Dendritic cell treated with granulocyte-macrophage colony-stimulating factor and Interleukin-4, amounts not matched to agents 40 ng/mL and 50 ng/mL, for 4 days (primary cell): ENCODE results near the gene TFF1.

Experiments
- H3K27ac Mint-ChIP-seq: one replicate; pipeline ENCODE4 v1.8.0; 2022; ENCODE audit warnings: mild to moderate bottlenecking, mixed read lengths
- H3K27me3 Mint-ChIP-seq: one replicate; pipeline ENCODE4 v1.8.0; 2022; ENCODE audit warnings: mild to moderate bottlenecking, mixed read lengths
- H3K36me3 Mint-ChIP-seq: one replicate; pipeline ENCODE4 v1.8.0; 2022; ENCODE audit warnings: low read depth, mixed read lengths
- H3K4me1 Mint-ChIP-seq: one replicate; pipeline ENCODE4 v1.8.0; 2022; ENCODE audit warnings: low read depth, mixed read lengths
- H3K4me3 Mint-ChIP-seq: one replicate; pipeline ENCODE4 v1.8.0; 2022; ENCODE audit warnings: mild to moderate bottlenecking, moderate library complexity, mixed read lengths
- H3K9me3 Mint-ChIP-seq: one replicate; pipeline ENCODE4 v1.8.0; 2022; ENCODE audit warnings: mixed read lengths
- intact Hi-C: fragments of 100-400 bp; cut with micrococcal nuclease; formaldehyde crosslinking; loops from one replicate; pipeline ENCODE4 v1.15.0; 2022

TFF1 gene

DNA sequence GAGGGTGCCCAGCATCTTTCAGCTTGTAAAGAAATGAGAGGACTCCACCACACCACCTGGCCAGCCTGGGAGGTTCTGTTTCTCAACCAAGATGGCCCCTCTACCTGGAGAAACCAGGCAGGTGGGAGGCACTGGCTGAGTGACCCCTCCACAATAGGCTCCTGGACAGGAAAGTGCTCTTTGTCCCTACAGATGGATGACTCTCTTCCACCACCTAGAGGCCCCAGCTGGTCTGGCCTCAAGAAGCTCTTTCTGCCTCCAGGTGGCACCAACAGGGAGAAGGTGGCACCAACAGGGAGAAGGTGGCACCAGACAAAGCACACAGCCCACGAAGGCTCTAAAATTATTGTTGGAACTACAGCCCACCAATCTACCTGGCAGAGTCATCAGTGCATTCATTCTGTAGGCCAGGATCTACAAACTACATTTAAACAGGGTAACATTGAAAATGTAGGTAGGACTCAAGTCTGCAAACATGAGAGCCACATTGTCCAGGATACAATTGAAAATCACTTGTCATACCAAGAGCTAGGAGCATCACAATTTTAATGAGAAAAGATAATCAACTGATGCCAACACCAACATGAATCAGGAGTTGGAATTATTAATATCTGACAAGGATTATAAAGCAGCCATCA, 15.1 kb upstream of the TFF1 start:
- Mint-ChIP-seq H3K4me3 (no peak overlapping the region), H3K4me1 (peaks cover 21% of the 10 kb centered on the region), H3K36me3 (no peaks in the 10 kb centered on the region), H3K27me3 (peaks cover 5% of the 10 kb centered on the region), H3K9me3 (peaks cover 22% of the 10 kb centered on the region), H3K27ac (no peak overlapping the region)
- intact Hi-C loops = no loop called here

DNA sequence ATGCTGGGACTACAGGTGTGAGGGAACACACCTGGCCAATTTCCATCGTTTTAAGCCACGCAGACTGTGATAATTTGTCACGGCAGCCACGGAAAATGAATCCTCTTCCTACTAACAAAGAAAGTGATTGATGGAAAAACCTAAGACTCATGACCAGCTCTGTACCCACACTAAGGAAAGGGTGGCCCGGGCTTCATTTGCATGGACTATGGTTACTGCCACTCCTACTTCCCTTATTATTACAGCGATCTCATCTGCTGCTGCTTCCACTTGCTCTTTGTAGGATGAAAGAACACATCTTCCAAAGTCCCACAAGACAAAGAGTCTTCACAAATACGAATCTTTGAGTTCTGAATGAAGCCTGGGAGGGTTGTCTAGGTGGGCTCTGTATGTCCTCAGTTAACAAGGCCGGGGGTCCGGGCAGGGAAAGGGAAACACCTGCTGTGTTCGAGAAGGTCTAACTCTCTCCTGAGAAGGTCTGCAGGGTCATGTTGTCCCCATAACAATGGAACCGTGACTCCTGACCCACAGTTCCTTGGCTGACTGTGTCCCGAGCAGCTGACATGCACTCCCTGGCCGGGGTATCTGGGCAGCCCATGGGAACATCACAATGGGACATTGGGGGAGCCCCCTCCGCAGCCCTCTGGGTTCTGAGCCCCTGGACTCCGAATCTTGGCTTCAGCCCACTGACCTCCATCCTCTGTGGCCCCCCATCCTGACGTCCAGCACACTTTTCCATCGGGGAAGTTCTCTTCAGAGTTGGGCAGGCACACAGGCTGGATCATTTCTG, 13.3 kb upstream of the TFF1 start:
- H3K4me1 Mint-ChIP-seq = peaks cover 8% of the 10 kb centered on the region
- no peak overlapping the region for H3K27ac Mint-ChIP-seq
- H3K27me3 Mint-ChIP-seq = peaks cover 10% of the 10 kb centered on the region
- H3K4me3 Mint-ChIP-seq = no peak overlapping the region
- intact Hi-C loops = no loop called here
- peaks cover 14% of the 10 kb centered on the region for H3K9me3 Mint-ChIP-seq
- H3K36me3 Mint-ChIP-seq = no peaks in the 10 kb centered on the region

DNA sequence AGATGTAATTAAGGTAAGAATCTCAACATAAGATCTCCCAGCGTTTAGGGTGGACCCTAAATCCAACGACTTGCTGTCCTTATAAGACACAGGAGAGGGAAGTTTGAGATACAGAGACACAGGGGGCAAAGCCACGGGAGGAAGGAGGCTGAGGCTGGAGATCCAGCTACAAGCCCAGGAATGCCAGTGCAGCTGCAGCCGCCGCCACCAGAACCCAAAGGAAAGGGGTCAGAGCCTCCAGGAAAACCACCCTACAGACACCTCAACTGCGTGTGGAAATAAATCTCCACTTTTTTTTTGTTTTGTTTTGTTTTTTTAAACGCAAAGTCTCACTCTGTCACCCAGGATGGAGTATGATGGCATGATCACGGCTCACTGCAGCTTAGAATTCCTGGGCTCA, 12.1 kb upstream of the TFF1 start:
- Mint-ChIP-seq H3K4me3 (no peak overlapping the region), H3K36me3 (no peaks in the 10 kb centered on the region), H3K27me3 (peaks cover 10% of the 10 kb centered on the region), H3K4me1 (peaks cover 8% of the 10 kb centered on the region), H3K27ac (no peak overlapping the region), H3K9me3 (peaks cover 14% of the 10 kb centered on the region)
- intact Hi-C loops = no loop called here

DNA sequence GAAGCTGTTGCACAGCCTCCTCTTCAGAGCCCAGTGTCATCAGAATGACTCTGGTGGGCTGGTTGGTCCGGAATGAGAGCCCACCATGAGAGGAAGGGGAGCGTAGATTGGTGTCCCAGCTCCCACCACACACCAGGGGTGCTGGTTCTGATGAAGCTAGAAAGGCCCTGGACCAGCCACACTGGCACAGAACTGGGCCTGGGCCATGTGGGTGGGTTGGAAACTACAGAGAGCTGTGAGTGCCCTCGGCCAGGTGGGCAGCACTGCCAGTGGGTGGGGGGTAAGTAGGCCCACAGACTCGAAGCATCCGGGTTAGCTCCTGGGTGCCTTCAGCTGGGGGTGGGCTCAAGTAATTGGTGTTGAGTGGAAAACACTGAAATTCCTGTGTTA, 11.6 kb upstream of the TFF1 start:
- intact Hi-C loops = no loop called here
- peaks cover 7% of the 10 kb centered on the region for H3K4me1 Mint-ChIP-seq
- H3K4me3 Mint-ChIP-seq = no peak overlapping the region
- H3K27me3 Mint-ChIP-seq = peaks cover 10% of the 10 kb centered on the region
- H3K36me3 Mint-ChIP-seq = no peaks in the 10 kb centered on the region
- H3K9me3 Mint-ChIP-seq = peaks cover 14% of the 10 kb centered on the region
- no peak overlapping the region for H3K27ac Mint-ChIP-seq

DNA sequence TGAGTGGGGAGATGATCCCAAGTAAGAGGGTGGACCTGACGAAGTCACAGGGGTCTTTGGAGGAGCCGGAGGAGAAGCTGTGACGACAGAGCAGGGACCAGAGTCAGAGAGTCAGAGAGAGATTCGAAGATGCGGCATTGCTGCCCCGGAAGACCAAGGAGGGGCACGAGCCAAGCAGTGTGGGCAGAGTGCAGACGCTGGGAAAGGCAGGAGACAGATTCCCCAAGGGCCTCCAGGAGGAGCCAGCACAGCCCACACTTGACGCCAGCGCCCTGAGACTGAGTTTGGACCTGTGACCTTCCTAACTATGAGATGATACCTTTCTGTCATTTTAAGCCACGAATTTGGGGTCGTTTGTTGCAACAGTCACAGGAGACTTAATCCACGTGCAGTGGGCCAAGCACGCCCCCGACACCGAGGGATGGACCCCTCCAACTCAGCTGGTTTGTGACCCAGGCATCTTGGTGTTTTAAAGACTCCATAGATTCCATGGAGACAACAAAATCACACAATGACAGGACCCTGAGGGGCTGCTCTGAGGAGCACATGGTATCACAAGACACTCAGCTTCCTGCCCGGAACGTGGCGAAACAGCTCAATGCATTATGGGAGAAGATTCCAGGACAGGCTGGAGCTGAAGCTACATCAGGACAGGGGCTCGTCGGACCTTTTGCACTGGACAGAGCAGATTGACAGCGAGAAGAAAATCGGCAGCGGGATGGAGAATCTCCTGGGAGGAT, 11.0 kb upstream of the TFF1 start:
- Mint-ChIP-seq H3K9me3 (peaks cover 10% of the 10 kb centered on the region), H3K4me3 (no peak overlapping the region), H3K4me1 (peaks cover 2% of the 10 kb centered on the region), H3K27ac (no peak overlapping the region), H3K36me3 (no peaks in the 10 kb centered on the region), H3K27me3 (peaks cover 8% of the 10 kb centered on the region)
- intact Hi-C loops = no loop called here

DNA sequence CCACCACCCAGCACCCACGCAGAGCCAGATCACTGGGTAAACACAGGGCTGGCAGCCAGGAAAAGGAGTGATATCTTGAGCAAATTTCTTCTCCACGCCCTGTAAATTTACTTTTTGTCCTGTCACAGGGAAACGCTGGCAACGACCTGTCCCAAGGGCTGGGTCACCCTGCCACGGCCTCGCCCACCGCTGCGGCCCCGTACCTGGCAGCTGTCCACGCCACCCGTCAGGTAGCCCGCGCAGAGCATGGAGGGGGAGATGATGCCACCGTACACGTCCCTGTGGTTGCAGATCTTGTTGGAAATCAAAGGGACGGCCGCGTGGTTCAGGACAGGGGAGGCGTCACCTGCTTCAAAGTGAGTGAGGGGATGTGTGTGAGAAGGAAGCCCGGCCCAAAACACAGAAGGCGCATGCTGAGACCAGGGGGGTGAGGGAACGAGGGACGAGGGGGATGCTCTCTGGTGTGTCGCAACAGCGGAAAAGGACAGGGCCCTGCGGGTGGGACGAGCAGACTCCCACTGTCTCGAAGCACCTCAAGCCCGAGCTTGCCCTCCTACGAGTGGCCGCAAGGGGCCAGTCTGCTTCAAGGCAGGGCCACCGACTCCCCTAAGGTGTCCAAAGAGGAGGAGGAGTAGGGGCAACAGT, 10.1 kb upstream of the TFF1 start:
- Mint-ChIP-seq H3K4me3 (no peak overlapping the region), H3K9me3 (peaks cover under 1% of the 10 kb centered on the region), H3K27me3 (peaks cover 5% of the 10 kb centered on the region), H3K27ac (no peak overlapping the region), H3K4me1 (no peaks in the 10 kb centered on the region), H3K36me3 (no peaks in the 10 kb centered on the region)
- intact Hi-C loops = no loop called here

DNA sequence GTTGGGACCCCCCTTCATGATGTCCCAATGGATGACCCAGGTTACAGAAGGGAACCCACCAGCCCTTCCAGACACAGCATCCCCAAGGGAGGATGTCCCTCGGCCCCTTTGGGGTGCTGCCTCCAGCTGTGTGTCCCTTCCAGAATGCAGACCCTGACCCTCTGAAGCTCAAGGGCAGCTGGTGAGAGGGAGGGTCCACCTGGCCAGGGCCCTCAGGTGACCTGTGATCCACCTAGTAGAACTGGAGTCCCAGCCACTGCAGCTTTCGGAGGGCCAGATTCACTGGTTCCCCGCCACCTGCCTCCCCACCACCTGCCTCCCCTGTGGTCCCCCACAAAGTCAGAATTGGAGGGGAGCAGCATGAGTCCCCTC, 9.6 kb upstream of the TFF1 start:
- H3K9me3 Mint-ChIP-seq = no peaks in the 10 kb centered on the region
- peaks cover 8% of the 10 kb centered on the region for H3K27me3 Mint-ChIP-seq
- H3K27ac Mint-ChIP-seq = no peak overlapping the region
- no peaks in the 10 kb centered on the region for H3K4me1 Mint-ChIP-seq
- H3K36me3 Mint-ChIP-seq = no peaks in the 10 kb centered on the region
- no peak overlapping the region for H3K4me3 Mint-ChIP-seq
- intact Hi-C loops = no loop called here

DNA sequence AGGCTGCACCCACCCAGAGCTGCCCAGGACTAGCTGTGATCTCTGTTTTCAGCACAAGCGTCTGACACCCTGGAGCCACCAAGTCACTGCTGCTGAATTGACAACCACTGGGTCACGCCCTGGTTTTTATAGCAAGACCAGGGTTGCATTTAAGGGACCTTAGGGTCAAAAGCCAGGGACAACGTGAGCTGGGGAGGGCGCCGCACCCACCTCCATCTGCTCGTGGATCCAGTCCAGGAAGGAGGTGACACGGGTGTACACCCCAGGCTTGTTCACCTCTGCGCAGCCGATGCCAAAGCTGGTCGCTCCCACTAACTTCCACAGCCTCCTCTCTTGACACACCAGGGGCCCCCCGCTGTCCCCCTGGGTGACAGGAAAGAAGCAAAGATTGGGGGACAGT, 9.2 kb upstream of the TFF1 start:
- H3K4me1 Mint-ChIP-seq = no peaks in the 10 kb centered on the region

DNA sequence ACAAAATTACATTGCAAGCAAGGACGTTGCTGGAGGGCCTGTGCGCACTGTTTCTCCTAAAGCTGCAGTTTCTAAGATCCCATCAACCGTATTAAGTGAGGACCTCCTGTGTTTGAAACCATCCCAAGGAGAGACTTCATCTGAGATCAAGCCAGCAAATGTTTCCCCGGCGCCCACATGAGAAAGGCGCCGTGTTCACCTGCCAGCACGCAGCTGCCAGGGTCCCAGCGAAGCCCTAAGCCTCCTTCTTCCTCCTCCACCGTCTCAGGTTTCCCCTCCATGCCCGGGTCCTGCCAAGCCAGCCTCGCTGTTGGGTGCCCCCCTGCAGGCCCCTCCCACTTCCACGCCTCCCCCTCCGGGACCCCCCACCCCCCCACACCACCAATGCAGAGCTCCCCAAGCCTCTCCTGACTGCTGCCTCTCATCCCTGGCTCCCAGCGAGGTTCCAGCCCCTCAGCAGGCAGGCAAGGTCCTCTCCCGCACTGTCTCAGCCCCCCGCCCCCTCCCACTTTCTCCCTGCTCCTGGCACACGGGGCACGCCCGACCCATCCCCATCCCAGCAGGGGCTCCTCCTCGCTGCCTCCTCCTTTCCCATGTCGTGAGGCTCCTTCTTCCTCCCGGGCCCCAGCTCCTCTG, 8.6 kb upstream of the TFF1 start:
- Mint-ChIP-seq H3K36me3 (no peaks in the 10 kb centered on the region), H3K9me3 (no peaks in the 10 kb centered on the region), H3K27ac (no peak overlapping the region), H3K27me3 (peaks cover 11% of the 10 kb centered on the region), H3K4me1 (no peaks in the 10 kb centered on the region), H3K4me3 (no peak overlapping the region)
- intact Hi-C loops = no loop called here

More for the DNA sequence above, 9.2 kb upstream of the TFF1 start:
- H3K27ac Mint-ChIP-seq = no peak overlapping the region
- H3K36me3 Mint-ChIP-seq = no peaks in the 10 kb centered on the region
- intact Hi-C loops = no loop called here
- no peak overlapping the region for H3K4me3 Mint-ChIP-seq
- no peaks in the 10 kb centered on the region for H3K9me3 Mint-ChIP-seq
- peaks cover 10% of the 10 kb centered on the region for H3K27me3 Mint-ChIP-seq

DNA sequence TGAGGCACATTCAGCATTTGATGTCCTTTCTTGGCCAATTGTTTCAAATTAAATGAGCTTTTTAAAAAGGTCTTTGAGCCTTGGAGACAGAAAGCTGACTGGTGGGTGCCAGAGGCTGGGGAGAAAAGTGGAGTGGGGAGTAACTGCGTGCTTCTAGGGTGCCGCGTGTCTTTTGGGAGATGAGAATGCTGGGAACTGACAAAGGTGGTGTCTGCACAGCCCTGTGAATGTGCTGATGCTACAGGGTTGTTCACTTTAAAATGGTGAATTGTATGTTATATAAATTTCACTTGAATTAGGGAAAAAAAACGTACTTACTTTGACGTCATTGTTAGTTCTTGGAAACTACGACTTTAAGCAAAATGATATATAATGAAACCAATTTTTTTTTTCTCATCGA, 8.1 kb upstream of the TFF1 start:
- no peaks in the 10 kb centered on the region for H3K4me1 Mint-ChIP-seq
- H3K4me3 Mint-ChIP-seq = no peak overlapping the region
- H3K27ac Mint-ChIP-seq = no peak overlapping the region
- H3K9me3 Mint-ChIP-seq = no peaks in the 10 kb centered on the region
- peaks cover 11% of the 10 kb centered on the region for H3K27me3 Mint-ChIP-seq
- intact Hi-C loops = no loop called here
- H3K36me3 Mint-ChIP-seq = no peaks in the 10 kb centered on the region

DNA sequence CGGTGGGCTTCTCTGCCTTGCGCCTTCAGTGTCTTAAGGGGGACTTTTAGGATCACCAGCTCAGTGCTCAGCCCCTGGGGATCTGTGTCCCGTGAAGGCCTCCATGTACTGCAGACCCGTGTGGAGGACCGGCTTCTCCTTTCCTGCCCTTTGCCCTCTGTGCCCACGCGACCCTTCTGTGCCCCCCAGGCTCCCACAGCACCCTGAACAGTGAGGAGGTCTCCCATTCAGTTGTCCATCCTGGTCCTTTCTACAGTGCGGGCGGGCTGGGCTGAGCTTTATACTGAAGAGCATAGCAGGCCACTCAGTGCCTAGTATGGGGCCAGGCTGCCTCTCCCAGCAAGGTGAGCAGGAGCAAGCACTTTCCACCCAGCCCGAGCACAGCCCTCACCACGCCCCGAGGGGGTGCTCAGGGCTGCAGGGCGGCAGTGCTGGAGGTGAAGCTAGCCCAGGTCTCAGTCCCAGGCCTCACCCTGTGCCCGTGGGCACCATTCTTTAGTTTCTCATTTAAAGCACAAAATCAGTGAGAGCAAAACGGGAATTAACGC, 7.6 kb upstream of the TFF1 start:
- Mint-ChIP-seq H3K9me3 (no peaks in the 10 kb centered on the region), H3K27ac (no peak overlapping the region), H3K36me3 (no peaks in the 10 kb centered on the region), H3K4me1 (no peaks in the 10 kb centered on the region), H3K4me3 (no peak overlapping the region), H3K27me3 (peaks cover 11% of the 10 kb centered on the region)
- intact Hi-C loops = no loop called here

DNA sequence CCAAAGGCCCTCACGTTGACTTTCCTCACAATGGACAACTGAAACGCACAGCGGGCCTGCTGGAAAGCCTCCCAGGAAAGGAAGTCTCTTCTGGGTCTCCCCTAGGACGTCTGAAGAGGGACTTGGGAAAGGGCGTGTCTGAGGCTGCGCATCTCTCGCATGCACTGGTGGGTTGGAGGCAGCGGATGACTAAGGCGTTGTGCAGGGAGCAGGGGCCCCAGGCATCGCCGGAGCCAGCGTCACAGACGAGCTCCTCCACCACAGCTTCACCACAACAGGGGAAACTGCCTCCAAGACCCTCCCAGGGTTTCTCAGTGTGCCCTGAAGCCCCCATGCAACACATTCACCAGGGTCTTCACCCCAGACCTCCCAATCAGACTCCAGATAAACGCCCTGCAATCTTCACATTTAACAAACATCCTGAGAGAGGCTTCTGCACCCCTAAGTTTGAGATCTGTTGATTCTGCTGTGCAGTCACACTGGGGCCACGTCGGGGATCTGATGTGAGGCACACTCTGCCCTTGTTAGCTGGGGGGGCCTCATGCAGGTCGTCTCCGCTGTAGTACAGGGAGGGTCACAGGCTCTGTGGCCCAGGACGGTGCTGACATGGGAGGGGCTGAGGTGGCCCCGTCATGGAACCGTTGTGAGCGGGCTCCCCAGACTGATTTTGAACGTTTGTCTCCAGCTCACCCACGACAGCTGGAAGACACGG, 7.0 kb upstream of the TFF1 start:
- Mint-ChIP-seq H3K4me3 (no peak overlapping the region), H3K27ac (no peak overlapping the region), H3K4me1 (no peaks in the 10 kb centered on the region), H3K9me3 (no peaks in the 10 kb centered on the region), H3K36me3 (no peaks in the 10 kb centered on the region), H3K27me3 (peaks cover 11% of the 10 kb centered on the region)
- intact Hi-C loops = no loop called here
